ACC112 (cell line): ENCODE measurements around the gene TAF3.

Experiments used
- H2AFZ ChIP-seq: fragments of 200-600 bp; sonication (generic); one replicate; pipeline ENCODE4 v1.6.0; 2017; ENCODE audit warnings: antibody characterized with exemption, low read length; ENCODE audit not compliant: unreplicated experiment
- H3K27ac ChIP-seq: fragments of 200-600 bp; sonication (generic); 2 replicates; pipeline ENCODE4 v1.5.1; 2014; ENCODE audit warnings: low read depth, mild to moderate bottlenecking, antibody characterized with exemption, low read length, moderate library complexity
- H3K27me3 ChIP-seq: fragments of 200-600 bp; sonication (generic); 2 replicates; pipeline ENCODE4 v1.6.1; 2014; ENCODE audit warnings: mild to moderate bottlenecking, antibody characterized with exemption, low read length, moderate library complexity, mixed read lengths; ENCODE audit not compliant: insufficient read depth
- H3K36me3 ChIP-seq: fragments of 200-600 bp; sonication (generic); 2 replicates; pipeline ENCODE4 v1.6.1; 2016; ENCODE audit warnings: mild to moderate bottlenecking, antibody characterized with exemption, low read length, moderate library complexity, mixed read lengths; ENCODE audit not compliant: insufficient read depth
- H3K4me1 ChIP-seq: fragments of 200-600 bp; sonication (generic); one replicate; pipeline ENCODE4 v1.6.1; 2016; ENCODE audit warnings: low read length, mixed read lengths; ENCODE audit not compliant: insufficient read depth, unreplicated experiment, control insufficient read depth
- H3K4me3 ChIP-seq: fragments of 200-600 bp; sonication (generic); 2 replicates; pipeline ENCODE4 v1.5.1; 2014; ENCODE audit warnings: mild to moderate bottlenecking, low read depth, low read length
- H3K79me2 ChIP-seq: fragments of 200-600 bp; sonication (generic); one replicate; pipeline ENCODE4 v1.6.0; 2016; ENCODE audit warnings: low read length; ENCODE audit not compliant: control insufficient read depth, unreplicated experiment, insufficient read depth

TAF3 gene

GRCh38 chr10:8047452-8048280, 229.4 kb downstream of the TAF3 start:
- Histone ChIP-seq H3K79me2 (no peaks in the 10 kb centered on the region), H3K36me3 (no peaks in the 10 kb centered on the region), H3K4me1 (no peaks in the 10 kb centered on the region), H2AFZ (no peak overlapping the region), H3K4me3 (no peak overlapping the region), H3K27me3 (peaks cover 98% of the 10 kb centered on the region), H3K27ac (no peak overlapping the region)

DNA sequence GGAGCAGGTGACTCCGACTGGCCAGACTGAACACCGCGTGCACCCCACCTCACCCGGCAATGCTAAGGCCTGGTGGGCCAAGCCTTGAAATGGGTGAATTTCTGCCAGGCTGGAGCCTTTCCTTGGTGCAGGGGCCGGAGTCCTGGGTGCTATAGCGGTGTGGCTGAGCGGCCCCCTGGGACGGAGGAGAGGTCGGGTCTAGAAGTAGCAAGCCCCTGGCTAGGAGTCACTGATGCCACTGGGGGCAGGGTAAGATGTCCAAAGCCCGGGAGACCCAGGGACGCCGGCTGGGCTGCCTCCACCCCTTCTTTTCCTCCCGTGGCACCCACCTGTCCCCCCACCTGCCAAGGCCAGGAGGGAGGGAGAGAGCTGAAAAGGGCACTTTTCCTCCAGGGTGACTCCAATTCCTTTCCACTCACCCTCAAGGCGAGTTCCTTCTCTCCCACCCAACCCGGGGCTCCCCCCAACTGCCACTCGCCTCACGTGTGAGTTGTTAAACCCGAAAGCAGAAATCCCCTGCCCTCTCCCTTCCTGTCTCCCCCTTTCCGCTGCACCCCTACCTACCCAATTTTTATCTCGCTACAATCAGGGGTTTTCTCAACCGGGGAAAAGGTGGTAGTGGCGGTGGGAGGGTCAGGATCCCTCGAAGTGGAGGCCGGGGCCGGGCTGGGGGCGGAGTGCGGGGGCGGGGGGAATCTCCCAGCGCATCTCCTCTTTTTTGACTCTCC, 230.1 kb downstream of the TAF3 start:
- Histone ChIP-seq H3K36me3 (no peaks in the 10 kb centered on the region), H2AFZ (no peak overlapping the region), H3K4me1 (no peaks in the 10 kb centered on the region), H3K79me2 (no peaks in the 10 kb centered on the region), H3K27me3 (peaks cover 98% of the 10 kb centered on the region), H3K27ac (no peak overlapping the region), H3K4me3 (no peak overlapping the region)

- no peaks in the 10 kb centered on the region for H3K79me2 ChIP-seq
- H3K27me3 ChIP-seq: peaks cover 98% of the 10 kb centered on the region
- no peak overlapping the region for H2AFZ ChIP-seq
- peak overlapping the region; percentile 20; the same call in 1 of the 2 replicates for H3K4me3 ChIP-seq
- H3K27ac ChIP-seq: no peak overlapping the region
- H3K4me1 ChIP-seq: no peaks in the 10 kb centered on the region
- H3K36me3 ChIP-seq: no peaks in the 10 kb centered on the region
Observed at GRCh38 chr10:8049045-8049864, 230.9 kb downstream of the TAF3 start.

DNA sequence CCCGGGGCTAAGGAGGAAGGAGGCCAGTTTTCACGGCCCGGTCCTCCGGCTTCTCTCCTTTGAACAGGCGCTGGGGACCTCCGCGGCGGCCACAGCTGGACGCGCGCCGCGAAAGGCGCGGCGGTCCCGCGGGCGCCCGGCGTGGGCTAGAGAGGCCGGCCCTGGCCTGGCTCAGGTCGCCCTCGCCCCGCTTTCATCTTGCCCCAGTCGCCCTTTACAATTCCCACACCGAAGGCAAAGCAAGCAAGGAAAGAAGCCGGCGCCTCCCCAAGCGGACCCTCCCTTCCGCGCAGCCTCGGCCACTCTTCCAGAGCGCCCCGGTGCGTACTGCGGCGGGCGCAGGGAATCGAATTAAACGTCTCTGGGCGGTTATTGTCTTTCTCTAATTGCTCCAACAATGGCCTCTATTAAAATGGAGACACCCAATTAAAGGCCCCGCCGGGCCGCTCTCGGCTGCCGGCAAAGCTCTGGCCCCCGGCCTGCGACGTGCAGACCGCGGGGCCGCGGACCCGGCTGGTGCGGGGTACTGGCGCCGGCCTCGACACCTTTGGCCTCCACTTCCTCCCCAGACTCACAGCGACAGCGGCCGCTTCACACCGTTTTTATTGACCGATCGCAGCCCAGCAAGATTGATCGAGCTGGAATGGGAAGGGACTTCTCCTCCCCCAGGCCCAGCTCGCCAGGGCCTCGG, 231.7 kb downstream of the TAF3 start:
- peaks cover 98% of the 10 kb centered on the region for H3K27me3 ChIP-seq
- H2AFZ ChIP-seq: peak overlapping the region; percentile 7
- no peaks in the 10 kb centered on the region for H3K79me2 ChIP-seq
- H3K4me1 ChIP-seq: no peaks in the 10 kb centered on the region
- H3K4me3 ChIP-seq: peak overlapping the region; percentile 20
- no peaks in the 10 kb centered on the region for H3K36me3 ChIP-seq
- no peak overlapping the region for H3K27ac ChIP-seq

DNA sequence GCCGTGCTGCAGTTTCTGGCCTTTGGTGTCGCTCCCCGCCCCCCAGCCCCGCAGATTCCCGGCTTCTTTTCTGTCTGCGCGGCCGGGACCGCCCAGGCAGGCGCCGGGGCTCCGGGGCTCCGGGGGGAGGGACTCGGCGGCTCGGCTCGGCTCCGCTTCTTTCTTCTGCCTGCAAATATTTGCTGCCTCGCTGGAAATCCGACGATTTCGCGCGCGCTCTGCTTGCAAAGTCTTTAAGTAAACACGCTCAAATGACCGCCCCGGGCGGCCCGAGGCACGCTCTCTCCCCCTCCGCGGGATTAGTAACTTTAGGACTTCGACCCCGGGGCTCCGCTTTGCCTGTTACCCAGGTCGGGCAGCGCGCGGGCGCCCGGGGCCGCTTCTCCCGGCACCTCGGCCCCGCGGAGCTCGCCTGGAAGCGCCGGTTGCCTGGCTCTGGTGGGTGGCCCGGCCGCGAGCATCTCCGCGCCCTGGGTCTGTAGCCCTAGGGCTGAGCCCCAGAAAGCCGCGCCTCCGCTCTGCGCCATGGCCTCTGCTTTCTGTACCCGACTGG, 232.3 kb downstream of the TAF3 start:
- Histone ChIP-seq H3K27me3 (peaks cover 98% of the 10 kb centered on the region), H3K36me3 (no peaks in the 10 kb centered on the region), H2AFZ (peak overlapping the region; percentile 46), H3K4me1 (no peaks in the 10 kb centered on the region), H3K79me2 (no peaks in the 10 kb centered on the region), H3K27ac (no peak overlapping the region), H3K4me3 (peak overlapping the region; percentile 20)

DNA sequence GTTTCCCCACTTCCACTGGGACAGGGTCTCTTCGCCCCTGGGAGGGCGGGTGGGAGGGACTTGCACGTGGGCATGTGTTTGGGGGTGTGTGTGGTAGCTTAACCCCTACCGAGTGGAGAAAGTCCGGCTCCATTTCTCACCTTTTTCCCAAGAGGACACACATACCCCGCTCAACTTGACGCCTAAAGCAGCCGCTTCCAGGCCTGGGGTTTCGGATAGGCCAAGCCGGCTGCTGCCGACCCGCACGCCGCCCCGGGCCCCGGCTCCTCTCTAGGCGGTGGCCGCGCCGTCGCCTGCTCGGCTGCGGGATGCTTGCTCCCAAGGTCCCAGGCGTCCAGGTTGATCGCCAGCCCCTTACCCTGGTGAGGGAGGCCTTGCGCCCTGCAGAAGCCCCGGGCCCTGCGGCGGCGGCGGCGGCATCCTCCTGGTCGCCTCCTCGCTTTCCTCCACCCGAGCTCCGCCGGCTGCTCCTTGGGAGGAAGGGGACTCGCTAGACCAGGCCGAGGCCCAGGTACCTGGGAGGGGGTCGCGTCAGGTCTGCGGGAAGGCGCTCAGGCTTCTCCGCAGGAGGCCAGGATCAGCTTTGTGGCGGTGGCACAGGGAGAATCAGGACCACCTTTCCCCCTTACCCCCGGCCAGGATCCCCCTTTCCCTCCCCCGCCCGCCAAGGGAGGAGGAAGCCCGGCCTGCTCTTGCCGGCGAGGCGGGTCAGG, 233.0 kb downstream of the TAF3 start:
- Histone ChIP-seq H3K4me3 (0 out of 2 replicates have a peak overlapping the region, but pooled peaks have one; percentile 32), H3K79me2 (no peaks in the 10 kb centered on the region), H3K27me3 (peaks cover 98% of the 10 kb centered on the region), H3K27ac (no peak overlapping the region), H2AFZ (no peak overlapping the region), H3K4me1 (no peaks in the 10 kb centered on the region), H3K36me3 (no peaks in the 10 kb centered on the region)

DNA sequence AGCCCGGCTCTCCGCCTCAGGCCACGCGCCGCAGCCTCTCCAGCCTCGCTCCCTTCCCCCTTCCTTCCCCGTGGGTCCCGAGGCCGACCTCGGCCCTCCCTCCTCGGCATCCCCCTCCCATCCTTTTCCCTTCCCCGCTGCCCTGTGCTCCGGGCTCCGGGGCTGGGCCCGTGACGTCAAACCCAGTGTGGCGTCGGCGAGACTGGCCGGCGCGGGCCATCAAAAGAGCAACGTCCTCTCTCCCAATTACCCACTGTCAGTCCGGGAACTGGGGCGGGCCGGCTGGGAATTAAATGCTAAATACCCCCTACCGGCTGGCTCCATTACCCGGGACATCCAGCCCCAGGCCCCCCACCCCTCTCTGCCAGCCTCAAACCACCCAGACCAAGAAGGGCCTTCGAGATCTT, 233.5 kb downstream of the TAF3 start:
- Histone ChIP-seq H3K27me3 (peaks cover 98% of the 10 kb centered on the region), H3K36me3 (no peaks in the 10 kb centered on the region), H2AFZ (no peak overlapping the region), H3K27ac (no peak overlapping the region), H3K79me2 (no peaks in the 10 kb centered on the region), H3K4me1 (no peaks in the 10 kb centered on the region), H3K4me3 (no peak overlapping the region)

GRCh38 chr10:8052341-8052955, 234.1 kb downstream of the TAF3 start:
- H3K4me1 ChIP-seq: no peaks in the 10 kb centered on the region
- H3K27me3 ChIP-seq: peaks cover 98% of the 10 kb centered on the region
- no peak overlapping the region for H3K27ac ChIP-seq
- H3K4me3 ChIP-seq: no peak overlapping the region
- no peaks in the 10 kb centered on the region for H3K36me3 ChIP-seq
- H2AFZ ChIP-seq: no peak overlapping the region
- H3K79me2 ChIP-seq: no peaks in the 10 kb centered on the region

- Histone ChIP-seq H3K79me2 (no peaks in the 10 kb centered on the region), H3K4me3 (no peak overlapping the region), H2AFZ (no peak overlapping the region), H3K4me1 (no peaks in the 10 kb centered on the region), H3K36me3 (no peaks in the 10 kb centered on the region), H3K27me3 (peaks cover 98% of the 10 kb centered on the region), H3K27ac (no peak overlapping the region)
Observed at GRCh38 chr10:8052956-8053445, 234.7 kb downstream of the TAF3 start.
